Testis (tissue), 3 donors: ENCODE data around the gene C7orf57. TPM values are rescaled to one million over a fixed set of nuclear protein-coding genes. Genes with fewer than 3 reads are reported as not detected.

ENCODE experiments used
- DNase-seq: peaks from one replicate; pipeline ENCODE4 v3.0.0-alpha.2; 2019
- H3K27ac ChIP-seq, 2 donors: fragments of 200-600 bp; sonication (generic); one replicate each; pipeline ENCODE4 v1.5.1; 2019
- H3K27me3 ChIP-seq: fragments of 200-600 bp; sonication (generic); one replicate; pipeline ENCODE4 v1.5.1; 2019
- H3K36me3 ChIP-seq: fragments of 200-600 bp; sonication (generic); one replicate; pipeline ENCODE4 v1.5.1; 2017; ENCODE audit warnings: low read depth; ENCODE audit errors: missing control alignments
- H3K4me1 ChIP-seq: fragments of 200-600 bp; sonication (generic); one replicate; pipeline ENCODE4 v1.5.1; 2019
- H3K4me3 ChIP-seq, 2 donors: fragments of 200-600 bp; sonication (generic); one replicate each; pipeline ENCODE4 v1.5.1; 2017 to 2019
- H3K9me3 ChIP-seq: fragments of 200-600 bp; sonication (generic); one replicate; pipeline ENCODE4 v1.5.1; 2017
- POLR2A ChIP-seq: fragments of 450-650 bp; IDR thresholded peaks from one replicate; pipeline ENCODE4 v1.6.1; 2017; ENCODE audit warnings: antibody characterized with exemption, mild to moderate bottlenecking, moderate library complexity
- WGBS, 2 donors: methylation state at CpG; one replicate each; pipeline ENCODE4 v1.1.5; 2018; 5-methylcytosine and 5-hydroxymethylcytosine counted together
- intact Hi-C: fragments of 100-400 bp; cut with DNase I; formaldehyde crosslinking; loops from one replicate; pipeline ENCODE4 v1.15.1; 2023; ENCODE audit warnings: low total_unique reads
- polyA plus RNA-seq: library from polyadenylated mRNA; stranded (reverse); fragments of 350-450 nt; fragmentation: Illumina TruSeq; extraction: RNeasy Lipid Tissue Mini Kit (QIAGEN cat#74804); gene quantifications from one replicate; pipeline ENCODE4 v1.2.3, GENCODE V29; 2014; ENCODE audit warnings: low read depth, low replicate concordance; ENCODE audit not compliant: insufficient read depth
- total RNA-seq, 2 donors: library from RNA; depleted of rRNA; stranded (reverse); fragments of >200 nt; gene quantifications; one replicate each; pipeline ENCODE4 v1.2.3, GENCODE V29; 2016
- TF ChIP-seq, protein P1 (sequence below), 3 experiments: fragments of 450-650 bp in 2 of 3; fragments of 200-600 bp in 1 of 3; sonication (generic) in 1 of 3; IDR thresholded peaks; one replicate each; pipeline ENCODE4 v1.5.1; 2016 to 2019; ENCODE audit warnings: antibody characterized with exemption in 3 of 3, mild to moderate bottlenecking in 2 of 3, moderate library complexity in 1 of 3

C7orf57 gene
- total and polyA plus RNA-seq, 3 donors from 2014 or later: 2.8 to 12.3 (median 7.8) TPM

DNA sequence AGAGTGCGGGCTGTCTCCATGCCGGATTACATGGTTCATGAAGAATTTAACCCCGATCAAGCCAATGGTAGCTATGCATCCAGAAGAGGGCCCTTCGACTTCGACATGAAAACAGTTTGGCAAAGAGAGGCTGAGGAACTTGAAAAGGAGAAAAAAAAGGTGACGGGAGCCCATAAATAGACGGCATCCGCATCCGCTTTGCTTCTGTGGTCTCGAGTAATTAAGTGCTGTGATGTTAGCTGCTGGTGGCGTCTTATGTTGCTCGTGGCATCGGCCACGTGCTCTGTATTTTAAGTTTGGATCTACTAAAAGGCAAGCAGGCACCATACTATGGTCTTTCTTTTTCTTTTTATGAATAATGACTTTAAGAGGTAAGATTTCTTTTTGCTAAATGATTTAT lies 11.1 kb downstream of the C7orf57 start:
- Histone ChIP-seq H3K4me1 (no peaks in the 10 kb centered on the region), H3K9me3 (no peaks in the 10 kb centered on the region), H3K27me3 (no peaks in the 10 kb centered on the region), H3K27ac (no peak overlapping the region), H3K4me3 (no peak overlapping the region), H3K36me3 (no peaks in the 10 kb centered on the region)
- intact Hi-C loops: no loop called here
- WGBS, 2 donors: 69 to 71% methylated on average over 14 of the region's 14 CpGs
- TF ChIP-seq POLR2A: no peak
- TF ChIP-seq, protein P1, sequence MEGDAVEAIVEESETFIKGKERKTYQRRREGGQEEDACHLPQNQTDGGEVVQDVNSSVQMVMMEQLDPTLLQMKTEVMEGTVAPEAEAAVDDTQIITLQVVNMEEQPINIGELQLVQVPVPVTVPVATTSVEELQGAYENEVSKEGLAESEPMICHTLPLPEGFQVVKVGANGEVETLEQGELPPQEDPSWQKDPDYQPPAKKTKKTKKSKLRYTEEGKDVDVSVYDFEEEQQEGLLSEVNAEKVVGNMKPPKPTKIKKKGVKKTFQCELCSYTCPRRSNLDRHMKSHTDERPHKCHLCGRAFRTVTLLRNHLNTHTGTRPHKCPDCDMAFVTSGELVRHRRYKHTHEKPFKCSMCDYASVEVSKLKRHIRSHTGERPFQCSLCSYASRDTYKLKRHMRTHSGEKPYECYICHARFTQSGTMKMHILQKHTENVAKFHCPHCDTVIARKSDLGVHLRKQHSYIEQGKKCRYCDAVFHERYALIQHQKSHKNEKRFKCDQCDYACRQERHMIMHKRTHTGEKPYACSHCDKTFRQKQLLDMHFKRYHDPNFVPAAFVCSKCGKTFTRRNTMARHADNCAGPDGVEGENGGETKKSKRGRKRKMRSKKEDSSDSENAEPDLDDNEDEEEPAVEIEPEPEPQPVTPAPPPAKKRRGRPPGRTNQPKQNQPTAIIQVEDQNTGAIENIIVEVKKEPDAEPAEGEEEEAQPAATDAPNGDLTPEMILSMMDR (IDR thresholded peaks at IDR 0.05): no peak
- DNase-seq: no peak

- intact Hi-C loops: no loop called here
- no peak for DNase-seq
Observed at GRCh38 chr7:48048113-48048512, 12.8 kb downstream of the C7orf57 start.

DNA sequence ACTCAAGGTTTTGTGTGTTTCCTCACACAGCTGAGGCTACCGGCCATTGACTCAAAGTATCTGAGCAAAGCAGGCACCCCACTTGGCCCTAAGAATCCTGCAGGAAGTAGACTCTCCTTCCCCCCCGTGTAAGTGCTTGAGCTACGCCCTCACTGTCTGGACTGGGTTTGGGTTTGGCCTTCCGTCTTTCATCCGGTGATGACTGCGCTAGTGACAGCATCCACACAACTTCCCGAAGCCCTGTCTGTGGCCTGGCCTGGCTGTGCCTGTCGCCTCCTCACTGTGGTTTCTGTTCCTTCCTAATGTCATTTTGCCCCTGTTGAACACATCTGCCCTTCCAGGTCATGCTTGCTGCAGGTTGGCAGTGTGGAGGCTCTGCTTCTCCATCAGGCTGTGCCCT lies 14.5 kb downstream of the C7orf57 start:
- Histone ChIP-seq H3K9me3 (no peaks in the 10 kb centered on the region), H3K4me1 (no peaks in the 10 kb centered on the region), H3K27ac (no peak overlapping the region), H3K4me3 (no peak overlapping the region), H3K36me3 (no peaks in the 10 kb centered on the region), H3K27me3 (no peaks in the 10 kb centered on the region)
- 76 to 89% methylated on average over 8 of the region's 8 CpGs for WGBS, 2 donors
- no peak for DNase-seq
- TF ChIP-seq POLR2A: no peak
- TF ChIP-seq, protein P1 (IDR thresholded peaks at IDR 0.05): no peak
- intact Hi-C loops: no loop called here

More at GRCh38 chr7:48048113-48048512, 12.8 kb downstream of the C7orf57 start:
- TF ChIP-seq POLR2A: no peak
- TF ChIP-seq, protein P1 (IDR thresholded peaks at IDR 0.05): no peak
- no peaks in the 10 kb centered on the region for H3K36me3 ChIP-seq
- WGBS, 2 donors: 93 to 97% methylated on average over 8 of the region's 8 CpGs
- no peak overlapping the region for H3K4me3 ChIP-seq
- H3K9me3 ChIP-seq: no peaks in the 10 kb centered on the region
- no peaks in the 10 kb centered on the region for H3K27me3 ChIP-seq
- H3K4me1 ChIP-seq: no peaks in the 10 kb centered on the region
- no peak overlapping the region for H3K27ac ChIP-seq

GRCh38 chr7:48052748-48053147 lies 17.4 kb downstream of the C7orf57 start:
- no peak for DNase-seq
- no peaks in the 10 kb centered on the region for H3K9me3 ChIP-seq
- no peak overlapping the region for H3K4me3 ChIP-seq
- no peaks in the 10 kb centered on the region for H3K36me3 ChIP-seq
- H3K27me3 ChIP-seq: no peaks in the 10 kb centered on the region
- H3K27ac ChIP-seq: no peak overlapping the region
- intact Hi-C loops: no loop called here
- TF ChIP-seq, protein P1 (IDR thresholded peaks at IDR 0.05): no peak
- TF ChIP-seq POLR2A: no peak
- no peaks in the 10 kb centered on the region for H3K4me1 ChIP-seq
- WGBS, 2 donors: 68 to 73% methylated on average over 8 of the region's 8 CpGs

DNA sequence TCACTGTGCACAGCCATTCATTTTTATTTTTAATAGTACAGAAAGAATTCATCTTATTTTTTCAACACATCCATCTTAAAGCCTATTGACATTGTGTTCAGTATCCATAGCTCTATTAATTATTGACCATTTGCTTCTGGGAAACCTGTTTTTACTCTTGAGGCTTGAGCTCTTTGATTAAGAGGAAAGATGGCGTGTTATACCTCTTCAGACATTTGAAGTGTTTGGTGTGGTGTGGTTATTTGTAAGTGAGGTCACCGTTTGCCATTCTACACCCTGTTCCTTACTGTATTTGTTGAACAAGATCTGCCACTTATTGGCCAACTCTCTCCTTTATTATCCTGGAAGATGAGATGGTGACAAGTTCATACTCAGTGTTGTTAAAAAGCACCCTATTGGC lies 18.4 kb downstream of the C7orf57 start:
- intact Hi-C loops: no loop called here
- H3K4me3 ChIP-seq: no peak overlapping the region
- no peaks in the 10 kb centered on the region for H3K27me3 ChIP-seq
- TF ChIP-seq, protein P1 (IDR thresholded peaks at IDR 0.05): no peak
- no peak for TF ChIP-seq POLR2A
- no peak overlapping the region for H3K27ac ChIP-seq
- H3K4me1 ChIP-seq: no peaks in the 10 kb centered on the region
- H3K9me3 ChIP-seq: no peaks in the 10 kb centered on the region
- DNase-seq: no peak
- WGBS, 2 donors: 87 to 95% methylated on average over 2 of the region's 2 CpGs
- no peaks in the 10 kb centered on the region for H3K36me3 ChIP-seq
